ENCODE data around the gene ATP8B1.

The ATP8B1 gene

GRCh38 chr18:57748770-57749603 is 54.1 kb downstream of the ATP8B1 start:
- TF ChIP-seq CTCF (IDR thresholded peaks at IDR 0.05; ENCODE audit: poor library complexity, severe bottlenecking) = no peak
- H3K4me3 ChIP-seq (ENCODE audit: severe bottlenecking) = no peak overlapping the region
- DNase-seq (ENCODE audit: low spot score) (no peak), ATAC-seq (ENCODE audit: low read depth) (peak; percentile 89)
- H3K9me3 ChIP-seq (ENCODE audit: severe bottlenecking) = no peaks in the 10 kb centered on the region
- no peaks in the 10 kb centered on the region for H3K27me3 ChIP-seq (ENCODE audit: insufficient read depth, poor library complexity, severe bottlenecking)
- H3K4me1 ChIP-seq (ENCODE audit: insufficient read depth, poor library complexity, severe bottlenecking) = peaks cover 29% of the 10 kb centered on the region
- H3K36me3 ChIP-seq (ENCODE audit: low read depth) = no peaks in the 10 kb centered on the region
- H3K27ac ChIP-seq (ENCODE audit: poor library complexity, severe bottlenecking) = peak overlapping the region; percentile 39

DNA sequence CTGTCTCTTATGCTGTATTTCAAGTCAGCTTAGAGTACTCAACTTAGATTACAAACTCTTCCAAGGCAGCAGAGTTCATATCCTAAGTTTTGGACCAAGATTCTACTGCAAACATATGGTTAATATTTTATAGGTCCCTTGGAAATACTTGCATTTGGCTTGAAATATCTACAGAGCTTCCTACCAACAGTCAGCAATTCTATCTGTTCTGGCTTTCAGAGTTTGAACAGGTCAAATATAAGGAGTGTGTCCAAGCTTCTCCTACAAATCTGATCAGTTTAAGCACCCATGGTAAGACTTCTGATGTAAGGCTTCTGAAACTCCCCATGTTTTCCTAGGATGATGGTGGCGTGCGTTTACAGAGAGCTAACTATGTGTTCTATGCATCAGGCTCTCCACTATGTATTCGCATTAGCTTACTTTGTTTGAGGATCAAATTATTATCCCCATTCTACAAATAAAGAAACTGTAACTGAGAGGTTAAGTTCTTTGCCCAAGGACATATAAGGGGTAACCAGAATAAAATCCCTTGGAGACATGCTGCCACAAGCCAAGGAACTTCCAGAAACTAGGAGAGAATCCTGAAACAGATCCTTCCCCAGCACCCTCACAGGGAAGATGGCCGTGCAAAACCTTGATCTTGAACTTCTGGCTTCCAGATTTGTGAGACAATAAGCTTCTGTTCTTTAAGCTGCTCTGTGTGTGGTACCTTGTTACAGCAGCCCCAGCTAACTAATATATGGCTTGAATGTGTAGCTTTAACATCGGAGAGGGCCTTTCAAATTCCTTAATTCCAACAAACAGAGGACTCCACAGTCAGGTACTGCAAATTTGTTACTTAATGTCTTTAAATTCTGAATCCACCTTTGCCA is 55.1 kb downstream of the ATP8B1 start:
- ATAC-seq (ENCODE audit: low read depth) = peak; percentile 21; the same call in 1 of the 3 replicates
- peak overlapping the region; percentile 39 for H3K27ac ChIP-seq (ENCODE audit: poor library complexity, severe bottlenecking)
- DNase-seq (ENCODE audit: low spot score) = no peak

DNA sequence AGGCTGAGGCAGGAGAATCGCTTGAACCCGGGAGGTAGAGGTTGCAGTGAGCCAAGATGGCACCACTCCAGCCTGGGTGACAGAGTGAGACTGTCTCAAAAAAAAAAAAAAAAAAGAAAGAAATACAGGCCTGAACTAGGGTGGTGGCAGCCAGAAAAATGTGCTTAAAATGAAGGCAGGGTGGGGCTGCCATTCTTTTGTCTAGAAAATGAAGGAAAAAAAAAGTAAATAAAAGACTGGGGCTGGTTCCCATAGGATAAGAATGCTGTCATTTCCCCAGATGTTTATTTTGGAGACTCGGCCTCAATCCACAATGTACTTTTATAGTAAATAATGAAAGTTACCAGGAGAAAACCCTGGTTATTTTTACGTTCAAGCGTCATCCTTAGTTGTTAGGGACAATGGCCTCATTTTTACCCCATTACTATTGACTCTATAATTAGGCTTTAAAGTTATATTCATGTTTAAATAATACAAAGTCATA is 58.9 kb downstream of the ATP8B1 start:
- no peak for DNase-seq (ENCODE audit: low spot score)
- H3K27me3 ChIP-seq (ENCODE audit: insufficient read depth, poor library complexity, severe bottlenecking) = no peaks in the 10 kb centered on the region
- ATAC-seq (ENCODE audit: low read depth) = no peak
- H3K4me1 ChIP-seq (ENCODE audit: insufficient read depth, poor library complexity, severe bottlenecking) = peaks cover 39% of the 10 kb centered on the region
- no peak for TF ChIP-seq CTCF (IDR thresholded peaks at IDR 0.05; ENCODE audit: poor library complexity, severe bottlenecking)
- peaks cover 4% of the 10 kb centered on the region for H3K9me3 ChIP-seq (ENCODE audit: severe bottlenecking)
- H3K36me3 ChIP-seq (ENCODE audit: low read depth) = no peaks in the 10 kb centered on the region
- H3K4me3 ChIP-seq (ENCODE audit: severe bottlenecking) = no peak overlapping the region
- peak overlapping the region; percentile 55 for H3K27ac ChIP-seq (ENCODE audit: poor library complexity, severe bottlenecking)

More for the DNA sequence above, 55.1 kb downstream of the ATP8B1 start:
- Histone ChIP-seq H3K4me1 (ENCODE audit: insufficient read depth, poor library complexity, severe bottlenecking) (peaks cover 39% of the 10 kb centered on the region), H3K4me3 (ENCODE audit: severe bottlenecking) (no peak overlapping the region), H3K36me3 (ENCODE audit: low read depth) (no peaks in the 10 kb centered on the region), H3K27me3 (ENCODE audit: insufficient read depth, poor library complexity, severe bottlenecking) (no peaks in the 10 kb centered on the region), H3K9me3 (ENCODE audit: severe bottlenecking) (no peaks in the 10 kb centered on the region)
- no peak for TF ChIP-seq CTCF (IDR thresholded peaks at IDR 0.05; ENCODE audit: poor library complexity, severe bottlenecking)

- ATAC-seq (ENCODE audit: low read depth) (peak; percentile 92), DNase-seq (ENCODE audit: low spot score) (no peak)
- Histone ChIP-seq H3K9me3 (ENCODE audit: severe bottlenecking) (peaks cover 4% of the 10 kb centered on the region), H3K27me3 (ENCODE audit: insufficient read depth, poor library complexity, severe bottlenecking) (no peaks in the 10 kb centered on the region), H3K36me3 (ENCODE audit: low read depth) (no peaks in the 10 kb centered on the region), H3K4me3 (ENCODE audit: severe bottlenecking) (no peak overlapping the region), H3K4me1 (ENCODE audit: insufficient read depth, poor library complexity, severe bottlenecking) (peaks cover 30% of the 10 kb centered on the region), H3K27ac (ENCODE audit: poor library complexity, severe bottlenecking) (peak overlapping the region; percentile 55)
- no peak for TF ChIP-seq CTCF (IDR thresholded peaks at IDR 0.05; ENCODE audit: poor library complexity, severe bottlenecking)
These were observed 60.1 kb downstream of the ATP8B1 start for GRCh38 chr18:57743008-57743407.
